Fibroblast of the aortic adventitia (primary cell): ENCODE results near the gene SUCLG2. TPM values are rescaled to one million over a fixed set of nuclear protein-coding genes. Genes with fewer than 3 reads are reported as not detected.

Experiments
- DNase-seq: peaks from one replicate; pipeline ENCODE4 v3.0.0-alpha.2; 2010; ENCODE audit warnings: low read depth
- H3K4me3 ChIP-seq: 2 replicates; pipeline ENCODE4 v1.5.1; 2011; ENCODE audit warnings: low read depth, mild to moderate bottlenecking, control low read depth, low read length, moderate library complexity
- total RNA-seq: library from RNA; depleted of rRNA; stranded (reverse); fragments of >200 nt; gene quantifications from 2 replicates; pipeline ENCODE4 v1.2.3, GENCODE V29; 2012; ENCODE audit warnings: low replicate concordance
- TF ChIP-seq, protein P1 (sequence below): IDR thresholded peaks from 2 replicates; pipeline ENCODE4 v1.5.1; 2011; ENCODE audit warnings: mild to moderate bottlenecking, low read length, control low read depth, inconsistent platforms; ENCODE audit not compliant: insufficient read depth

SUCLG2 gene
- total RNA-seq, 1 donor: 73.9 TPM

DNA sequence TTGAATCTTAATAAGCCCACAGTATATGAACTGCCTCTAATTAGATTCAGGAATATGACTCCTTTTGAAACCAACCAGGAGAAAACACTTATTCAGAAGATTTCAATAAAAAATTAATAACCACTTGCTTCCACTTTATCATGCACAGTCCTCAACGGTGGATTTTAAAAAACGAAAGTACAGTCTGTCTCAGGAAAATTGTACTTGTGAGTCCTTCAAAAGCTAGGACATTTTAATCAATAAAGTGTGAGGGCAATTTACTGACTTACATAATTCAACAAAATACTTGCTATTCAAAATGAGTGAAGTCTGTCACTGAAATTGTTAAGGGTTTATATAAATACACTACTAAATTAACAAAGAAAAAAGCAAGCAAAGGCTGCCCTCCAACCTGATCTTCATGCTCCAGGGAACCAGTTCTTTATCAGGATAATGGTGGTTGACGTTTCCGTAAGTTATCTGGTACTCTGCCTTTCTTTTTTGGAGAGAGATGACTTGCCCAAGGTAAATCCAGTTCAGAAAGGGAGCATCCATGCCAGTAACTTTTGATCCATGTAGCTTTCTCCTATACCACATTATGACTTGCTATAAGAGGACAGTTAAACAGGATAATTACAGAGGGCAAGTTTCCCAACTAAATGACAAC lies 17.0 kb downstream of the SUCLG2 start:
- no peak for DNase-seq
- TF ChIP-seq, protein P1, sequence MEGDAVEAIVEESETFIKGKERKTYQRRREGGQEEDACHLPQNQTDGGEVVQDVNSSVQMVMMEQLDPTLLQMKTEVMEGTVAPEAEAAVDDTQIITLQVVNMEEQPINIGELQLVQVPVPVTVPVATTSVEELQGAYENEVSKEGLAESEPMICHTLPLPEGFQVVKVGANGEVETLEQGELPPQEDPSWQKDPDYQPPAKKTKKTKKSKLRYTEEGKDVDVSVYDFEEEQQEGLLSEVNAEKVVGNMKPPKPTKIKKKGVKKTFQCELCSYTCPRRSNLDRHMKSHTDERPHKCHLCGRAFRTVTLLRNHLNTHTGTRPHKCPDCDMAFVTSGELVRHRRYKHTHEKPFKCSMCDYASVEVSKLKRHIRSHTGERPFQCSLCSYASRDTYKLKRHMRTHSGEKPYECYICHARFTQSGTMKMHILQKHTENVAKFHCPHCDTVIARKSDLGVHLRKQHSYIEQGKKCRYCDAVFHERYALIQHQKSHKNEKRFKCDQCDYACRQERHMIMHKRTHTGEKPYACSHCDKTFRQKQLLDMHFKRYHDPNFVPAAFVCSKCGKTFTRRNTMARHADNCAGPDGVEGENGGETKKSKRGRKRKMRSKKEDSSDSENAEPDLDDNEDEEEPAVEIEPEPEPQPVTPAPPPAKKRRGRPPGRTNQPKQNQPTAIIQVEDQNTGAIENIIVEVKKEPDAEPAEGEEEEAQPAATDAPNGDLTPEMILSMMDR: no peak
- H3K4me3 ChIP-seq: no peak overlapping the region

DNA sequence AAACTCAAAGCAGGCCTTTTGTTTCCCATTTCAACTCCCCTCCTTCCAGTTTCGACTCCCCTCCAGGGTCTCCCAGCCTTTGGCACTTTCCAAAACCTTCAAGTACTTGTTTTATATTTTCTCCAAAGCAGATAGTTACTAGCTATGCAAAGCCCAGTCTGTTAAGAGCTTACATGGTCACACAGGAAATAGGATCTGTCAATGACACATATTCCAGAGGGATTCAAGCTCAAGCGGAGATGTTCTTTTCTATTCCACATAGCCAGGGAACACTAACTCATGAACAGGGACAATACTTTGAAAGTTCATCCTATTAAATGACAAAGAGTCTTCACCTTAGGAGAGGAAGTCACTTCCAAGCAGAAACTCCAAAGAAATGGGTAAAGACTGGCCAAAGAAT lies 18.6 kb downstream of the SUCLG2 start:
- TF ChIP-seq, protein P1: no peak
- peak; percentile 21 for DNase-seq
- no peak overlapping the region for H3K4me3 ChIP-seq

DNA sequence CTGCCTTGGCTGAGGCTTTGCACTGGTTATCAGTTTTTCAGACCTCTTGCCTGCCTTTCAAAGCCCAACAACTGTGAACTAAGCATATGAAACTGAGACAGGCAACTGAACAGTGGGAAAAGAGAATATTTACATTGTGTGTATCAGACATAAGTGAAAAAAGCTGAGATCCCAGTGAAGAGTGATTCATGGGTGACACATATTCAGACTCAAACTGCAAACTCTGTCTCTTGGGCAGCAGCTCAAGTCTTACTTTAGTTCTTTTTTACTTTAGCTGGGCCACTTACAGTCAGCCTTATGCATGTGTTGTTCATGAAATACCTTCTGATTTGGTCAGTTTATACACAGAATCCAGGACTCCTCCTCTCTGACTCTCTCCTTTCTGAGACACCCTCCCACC lies 19.2 kb downstream of the SUCLG2 start:
- TF ChIP-seq, protein P1: no peak
- no peak overlapping the region for H3K4me3 ChIP-seq
- DNase-seq: peak; percentile 88

DNA sequence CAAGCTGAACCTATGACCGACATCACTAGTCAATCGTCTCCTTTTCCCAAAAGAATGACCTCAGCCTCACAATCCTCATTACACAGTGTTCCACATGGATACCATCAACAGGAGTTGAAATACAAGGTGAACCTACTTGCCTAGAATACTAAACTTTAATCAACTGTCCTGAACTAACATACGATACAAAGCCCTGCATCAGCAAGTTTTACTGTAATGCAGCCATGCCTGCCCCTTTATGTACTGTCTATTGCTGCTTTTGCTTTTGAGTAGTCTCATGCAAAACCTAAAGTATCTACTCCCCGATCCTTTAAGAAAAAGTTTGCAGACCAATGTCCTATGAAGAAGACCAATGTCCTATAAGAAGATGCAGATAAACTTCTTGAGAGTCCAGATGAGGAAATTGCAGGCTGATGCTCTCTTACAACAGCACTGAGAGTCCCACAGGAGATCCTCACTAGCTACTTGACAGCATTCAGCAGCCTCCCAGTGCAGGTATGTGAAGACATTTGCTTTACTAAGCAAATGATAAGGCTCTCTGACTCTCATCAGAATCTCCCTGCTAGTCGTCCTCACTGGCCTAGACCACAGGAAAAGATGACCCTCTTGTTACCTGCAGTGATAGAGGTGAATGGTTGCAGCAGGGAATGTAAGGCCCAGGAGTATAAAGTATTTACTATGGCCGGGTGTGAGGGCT lies 23.6 kb downstream of the SUCLG2 start:
- TF ChIP-seq, protein P1: no peak
- DNase-seq: no peak
- H3K4me3 ChIP-seq: no peak overlapping the region

DNA sequence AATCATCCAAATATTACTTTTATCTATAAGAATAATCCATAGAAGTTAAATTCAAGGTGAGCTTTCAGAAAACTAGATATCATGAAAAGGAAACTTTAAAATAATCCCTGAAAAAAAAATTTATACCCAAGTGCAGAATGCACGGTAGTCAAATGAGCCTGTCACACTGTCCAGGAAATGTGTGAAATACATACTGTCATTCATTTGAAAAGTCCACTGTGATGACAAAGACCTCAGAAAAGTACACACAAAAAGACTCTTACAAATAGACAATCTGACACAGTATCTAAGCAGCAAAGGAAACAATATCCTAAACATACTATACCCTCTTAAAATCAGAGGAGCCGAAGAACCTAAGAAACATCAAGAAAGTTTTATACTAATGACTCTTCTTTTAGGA lies 29.7 kb downstream of the SUCLG2 start:
- DNase-seq: no peak
- H3K4me3 ChIP-seq: no peak overlapping the region
- TF ChIP-seq, protein P1: no peak

DNA sequence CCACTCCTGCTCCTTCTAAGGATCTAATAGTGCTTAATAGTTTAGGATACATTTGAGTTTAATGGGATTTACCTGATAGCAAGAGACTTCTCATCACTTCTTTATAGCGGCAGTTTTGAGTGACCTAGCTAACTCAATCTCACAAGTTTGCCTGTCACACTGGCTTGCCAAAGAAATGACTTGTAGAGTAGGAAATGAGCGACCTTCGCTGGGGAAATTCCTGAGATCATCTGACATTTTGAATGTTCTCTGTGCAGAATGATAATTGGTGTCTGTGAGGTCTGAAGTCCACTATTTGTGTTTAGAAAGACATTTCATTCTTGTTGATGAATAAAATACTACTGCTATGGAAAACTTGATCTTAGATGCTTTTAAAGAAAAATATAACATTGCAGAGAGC lies 30.3 kb downstream of the SUCLG2 start:
- TF ChIP-seq, protein P1: no peak
- H3K4me3 ChIP-seq: no peak overlapping the region

More for the DNA sequence above, 30.3 kb downstream of the SUCLG2 start:
- DNase-seq: no peak
